ENCODE measurements around the gene USP20. TPM values are rescaled to one million over a fixed set of nuclear protein-coding genes. Genes with fewer than 3 reads are reported as not detected.

USP20 gene
- total RNA-seq, 1 donor from 2014 or later: 10.8 TPM

DNA sequence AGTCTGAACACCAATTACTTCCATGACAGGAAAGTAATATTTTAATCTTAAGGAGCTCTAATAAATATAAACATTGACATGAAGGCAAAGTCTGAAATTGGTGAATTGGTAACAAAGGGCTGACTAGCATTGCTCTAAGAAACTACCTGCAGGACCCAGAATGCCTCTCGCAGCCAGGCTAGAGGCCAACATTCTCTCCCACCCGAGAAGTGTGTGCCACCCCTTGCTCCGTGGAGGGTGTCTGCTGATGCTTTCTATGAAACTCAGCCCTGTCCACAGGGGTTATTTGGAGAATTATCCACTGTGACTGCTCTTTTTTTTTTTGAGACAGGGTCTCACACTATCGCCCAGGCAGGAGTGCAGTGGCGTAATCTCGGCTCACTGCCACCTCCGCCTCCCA is 81.4 kb downstream of the USP20 start:
- Histone ChIP-seq H3K9ac (no peak overlapping the region), H3K27me3 (no peaks in the 10 kb centered on the region), H3K27ac (no peak overlapping the region), H3K4me3 (no peak overlapping the region), H3K79me2 (ENCODE audit: low read depth) (no peaks in the 10 kb centered on the region), H4K20me1 (ENCODE audit: low read depth) (no peaks in the 10 kb centered on the region), H2AFZ (replicated peaks) (no peak overlapping the region), H3K9me3 (ENCODE audit: low read depth) (no peaks in the 10 kb centered on the region), H3K36me3 (no peaks in the 10 kb centered on the region), H3K4me1 (no peaks in the 10 kb centered on the region), H3K4me2 (no peak overlapping the region), H3F3A (ENCODE audit: low read depth) (no peaks in the 10 kb centered on the region)
- H3K4me1 Mint-ChIP-seq: peaks cover 3% of the 10 kb centered on the region
- H3K27me3 Mint-ChIP-seq (ENCODE audit: insufficient read depth, low read depth): peaks cover 3% of the 10 kb centered on the region
- H3K36me3 Mint-ChIP-seq: no peaks in the 10 kb centered on the region
- DNase-seq (ENCODE audit: low spot score): no peak
- TF ChIP-seq EZH2 (IDR thresholded peaks at IDR 0.05): no peak
- TF ChIP-seq, protein P1, sequence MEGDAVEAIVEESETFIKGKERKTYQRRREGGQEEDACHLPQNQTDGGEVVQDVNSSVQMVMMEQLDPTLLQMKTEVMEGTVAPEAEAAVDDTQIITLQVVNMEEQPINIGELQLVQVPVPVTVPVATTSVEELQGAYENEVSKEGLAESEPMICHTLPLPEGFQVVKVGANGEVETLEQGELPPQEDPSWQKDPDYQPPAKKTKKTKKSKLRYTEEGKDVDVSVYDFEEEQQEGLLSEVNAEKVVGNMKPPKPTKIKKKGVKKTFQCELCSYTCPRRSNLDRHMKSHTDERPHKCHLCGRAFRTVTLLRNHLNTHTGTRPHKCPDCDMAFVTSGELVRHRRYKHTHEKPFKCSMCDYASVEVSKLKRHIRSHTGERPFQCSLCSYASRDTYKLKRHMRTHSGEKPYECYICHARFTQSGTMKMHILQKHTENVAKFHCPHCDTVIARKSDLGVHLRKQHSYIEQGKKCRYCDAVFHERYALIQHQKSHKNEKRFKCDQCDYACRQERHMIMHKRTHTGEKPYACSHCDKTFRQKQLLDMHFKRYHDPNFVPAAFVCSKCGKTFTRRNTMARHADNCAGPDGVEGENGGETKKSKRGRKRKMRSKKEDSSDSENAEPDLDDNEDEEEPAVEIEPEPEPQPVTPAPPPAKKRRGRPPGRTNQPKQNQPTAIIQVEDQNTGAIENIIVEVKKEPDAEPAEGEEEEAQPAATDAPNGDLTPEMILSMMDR (IDR thresholded peaks at IDR 0.05): no peak
- H3K4me3 Mint-ChIP-seq: no peak overlapping the region
- H3K27ac Mint-ChIP-seq: no peak overlapping the region
- H3K9me3 Mint-ChIP-seq: no peaks in the 10 kb centered on the region

DNA sequence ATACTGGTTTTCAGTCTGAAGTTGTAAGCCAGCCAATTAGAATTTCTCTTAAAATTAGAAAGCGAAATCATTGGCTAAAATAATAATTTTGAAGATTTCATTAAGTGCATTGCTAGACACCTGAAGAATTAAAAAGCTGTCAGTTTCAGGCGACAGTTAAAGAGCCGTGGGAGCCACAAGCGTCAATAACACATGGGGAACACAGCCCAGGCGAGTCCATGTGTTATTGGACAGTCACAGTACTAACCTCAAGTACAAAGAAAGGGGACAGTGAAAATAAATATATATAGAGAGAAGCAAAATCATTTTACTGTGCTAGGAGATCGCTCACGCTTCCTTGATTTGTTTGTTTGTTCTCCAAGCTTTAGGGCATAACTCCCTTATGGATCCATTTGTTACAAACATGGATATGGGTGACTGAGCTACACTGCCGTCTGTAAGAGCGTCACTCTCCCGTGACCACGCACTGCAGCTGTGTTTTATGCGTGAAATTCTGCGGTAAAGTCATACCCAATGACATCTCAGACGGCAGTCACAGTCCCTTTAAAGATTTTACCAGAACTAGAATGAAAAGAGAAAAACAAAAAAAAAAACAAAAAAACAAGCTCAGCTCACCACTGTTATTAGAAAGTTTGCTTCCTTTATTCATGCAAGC is 83.2 kb downstream of the USP20 start:
- peaks cover 6% of the 10 kb centered on the region for H3K36me3 Mint-ChIP-seq
- no peak overlapping the region for H3K27ac Mint-ChIP-seq
- Histone ChIP-seq H3K9me3 (ENCODE audit: low read depth) (no peaks in the 10 kb centered on the region), H3K4me1 (no peaks in the 10 kb centered on the region), H3K4me3 (no peak overlapping the region), H3F3A (ENCODE audit: low read depth) (no peaks in the 10 kb centered on the region), H3K9ac (no peak overlapping the region), H2AFZ (replicated peaks) (no peak overlapping the region), H4K20me1 (ENCODE audit: low read depth) (no peaks in the 10 kb centered on the region), H3K27me3 (no peaks in the 10 kb centered on the region), H3K79me2 (ENCODE audit: low read depth) (no peaks in the 10 kb centered on the region), H3K36me3 (no peaks in the 10 kb centered on the region), H3K27ac (no peak overlapping the region), H3K4me2 (no peak overlapping the region)
- DNase-seq (ENCODE audit: low spot score): no peak
- H3K27me3 Mint-ChIP-seq (ENCODE audit: insufficient read depth, low read depth): no peaks in the 10 kb centered on the region
- H3K4me3 Mint-ChIP-seq: no peak overlapping the region
- no peak for TF ChIP-seq EZH2 (IDR thresholded peaks at IDR 0.05)
- TF ChIP-seq, protein P1 (IDR thresholded peaks at IDR 0.05): no peak
- no peak for TF ChIP-seq EZH2phosphoT487 (IDR thresholded peaks at IDR 0.05)
- H3K9me3 Mint-ChIP-seq: no peaks in the 10 kb centered on the region
- H3K4me1 Mint-ChIP-seq: peaks cover 3% of the 10 kb centered on the region

DNA sequence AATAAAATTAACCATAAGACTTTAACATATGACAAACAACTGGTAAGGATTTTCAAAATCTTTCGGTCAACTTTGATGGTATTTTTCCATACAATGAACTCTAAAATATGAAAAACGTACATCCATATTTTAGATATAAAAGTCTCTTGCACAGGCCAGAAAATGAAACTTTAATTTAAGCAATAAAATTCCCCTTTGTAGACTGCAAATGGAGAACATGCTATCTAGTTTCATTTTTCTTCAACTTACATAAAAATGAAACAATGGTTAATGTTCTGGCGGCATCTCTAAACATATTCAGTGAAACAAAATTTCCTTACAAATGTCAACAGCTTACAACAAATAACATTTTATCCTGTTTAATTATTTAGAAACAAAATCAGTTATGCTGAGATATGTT is 84.0 kb downstream of the USP20 start:
- H2AFZ ChIP-seq (replicated peaks): no peak overlapping the region
- Mint-ChIP-seq H3K36me3 (peaks cover 6% of the 10 kb centered on the region), H3K4me3 (no peak overlapping the region), H3K9me3 (no peaks in the 10 kb centered on the region), H3K4me1 (peaks cover 3% of the 10 kb centered on the region), H3K27me3 (ENCODE audit: insufficient read depth, low read depth) (no peaks in the 10 kb centered on the region), H3K27ac (no peak overlapping the region)
- H3K27me3 ChIP-seq: no peaks in the 10 kb centered on the region
- H4K20me1 ChIP-seq (ENCODE audit: low read depth): no peaks in the 10 kb centered on the region
- H3K9ac ChIP-seq: no peak overlapping the region
- H3K36me3 ChIP-seq: no peaks in the 10 kb centered on the region
- H3K4me1 ChIP-seq: no peaks in the 10 kb centered on the region
- TF ChIP-seq EZH2 (IDR thresholded peaks at IDR 0.05) (no peak), EZH2phosphoT487 (IDR thresholded peaks at IDR 0.05) (no peak)
- TF ChIP-seq, protein P1 (IDR thresholded peaks at IDR 0.05): no peak
- H3K9me3 ChIP-seq (ENCODE audit: low read depth): no peaks in the 10 kb centered on the region
- H3K4me2 ChIP-seq: no peak overlapping the region
- H3F3A ChIP-seq (ENCODE audit: low read depth): no peaks in the 10 kb centered on the region
- no peak overlapping the region for H3K4me3 ChIP-seq
- H3K27ac ChIP-seq: no peak overlapping the region
- no peak for DNase-seq (ENCODE audit: low spot score)
- no peaks in the 10 kb centered on the region for H3K79me2 ChIP-seq (ENCODE audit: low read depth)

All from neural progenitor cell (in vitro differentiated cells).